GM15510 (cell line): ENCODE results near the gene ATP5F1C.

Source experiments
- POLR2A ChIP-seq: IDR thresholded peaks from 3 replicates; pipeline ENCODE4 v1.6.1; 2011; ENCODE audit warnings: borderline replicate concordance; ENCODE audit not compliant: insufficient read length; ENCODE audit errors: extremely low read depth

ATP5F1C gene

GRCh38 chr10:7817984-7818294, 30.0 kb downstream of the ATP5F1C start:
- no peak for TF ChIP-seq POLR2A

- TF ChIP-seq POLR2A = peak; percentile 92
Measured at GRCh38 chr10:7818295-7819120, 30.5 kb downstream of the ATP5F1C start, which contains the start of gene TAF3. Gene TAF3, plus strand, starts transcription at chr10:7818505. Its CDS starts 205 bp downstream, at chr10:7818710.

DNA sequence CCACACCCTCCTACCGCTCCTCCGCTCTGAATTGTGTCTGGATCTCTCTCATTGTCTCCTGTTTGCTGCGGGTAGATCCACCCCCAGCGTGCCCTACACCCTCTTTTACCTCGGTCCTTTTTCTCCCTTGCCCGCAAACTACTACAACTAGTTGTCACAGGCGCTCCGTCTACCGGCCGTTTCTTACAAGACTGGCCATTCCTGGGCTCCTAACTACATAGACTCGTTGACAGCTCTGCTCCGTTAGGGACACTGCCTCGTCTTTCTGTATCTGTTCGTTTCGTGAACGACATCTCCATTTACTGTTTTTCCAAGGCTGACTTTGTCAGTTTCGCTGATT, 31.1 kb downstream of the ATP5F1C start:
- no peak for TF ChIP-seq POLR2A

GRCh38 chr10:7824251-7824650, 36.3 kb downstream of the ATP5F1C start:
- no peak for TF ChIP-seq POLR2A

- TF ChIP-seq POLR2A = no peak
Measured at GRCh38 chr10:7826971-7827370, 39.0 kb downstream of the ATP5F1C start.

DNA sequence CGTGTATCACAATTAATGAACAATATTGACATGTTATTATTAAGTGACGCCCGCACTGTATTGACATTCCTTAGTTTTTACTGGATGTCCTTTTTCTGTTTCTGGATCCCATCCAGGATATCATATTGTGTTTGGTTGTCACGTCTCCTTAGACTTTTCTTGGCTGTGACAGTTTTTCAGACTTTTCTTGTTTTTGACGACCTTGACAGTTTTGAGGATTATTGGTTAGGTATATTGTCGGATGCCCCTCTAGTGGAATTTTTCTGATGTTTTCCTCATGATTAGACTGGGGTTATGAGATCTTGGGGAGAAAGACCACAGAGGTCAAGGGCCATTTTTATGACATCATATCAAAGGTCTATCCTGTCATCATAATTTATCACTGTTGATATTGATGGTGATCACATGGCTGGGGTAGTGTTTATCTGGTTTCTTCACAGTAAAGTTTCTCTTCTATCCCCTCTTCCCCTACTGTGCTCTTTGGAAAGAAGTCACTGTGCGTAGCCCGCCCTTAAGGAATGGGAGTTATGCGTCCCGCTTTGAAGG, 41.4 kb downstream of the ATP5F1C start:
- no peak for TF ChIP-seq POLR2A

GRCh38 chr10:7832060-7832459, 44.1 kb downstream of the ATP5F1C start:
- TF ChIP-seq POLR2A = no peak

- TF ChIP-seq POLR2A = no peak
Measured at GRCh38 chr10:7833210-7833609, 45.2 kb downstream of the ATP5F1C start.

GRCh38 chr10:7834262-7834661, 46.3 kb downstream of the ATP5F1C start:
- no peak for TF ChIP-seq POLR2A

DNA sequence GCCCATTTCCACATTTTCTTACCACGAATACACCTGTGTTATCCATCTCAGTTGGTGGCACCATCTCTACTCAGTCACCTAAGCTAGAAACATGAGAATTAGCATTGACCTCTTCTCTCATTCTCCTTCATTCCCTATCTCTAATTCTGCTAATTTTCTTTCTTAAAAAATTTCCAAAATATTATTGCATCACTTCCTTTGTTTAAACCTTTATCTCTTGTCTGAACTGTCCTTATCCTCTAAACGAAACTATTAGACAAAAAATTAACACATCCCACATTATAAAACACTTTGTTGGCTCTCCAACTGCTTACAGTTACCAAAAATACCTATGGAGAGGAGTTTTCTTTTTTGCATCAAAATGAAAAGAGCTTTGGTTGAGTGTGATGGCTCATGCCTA, 48.6 kb downstream of the ATP5F1C start:
- TF ChIP-seq POLR2A = no peak

DNA sequence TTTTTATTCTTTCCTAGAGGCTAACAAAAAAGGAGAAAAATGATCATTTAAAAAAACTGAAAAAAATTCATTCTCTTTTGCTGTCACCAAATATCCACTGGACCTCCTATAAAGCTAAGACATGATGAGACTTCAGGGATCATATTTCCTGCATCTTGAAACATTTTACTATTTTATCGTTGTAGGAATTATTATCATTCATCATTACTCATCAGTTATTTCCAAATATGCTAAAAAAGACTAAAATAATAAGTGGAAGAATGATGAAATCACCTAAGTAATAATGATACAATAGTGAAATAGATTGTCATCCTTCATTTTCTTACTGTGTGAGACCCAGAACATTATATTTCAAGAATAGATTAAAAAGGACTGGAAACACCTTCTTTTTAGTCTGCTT, 58.6 kb downstream of the ATP5F1C start:
- TF ChIP-seq POLR2A = no peak

DNA sequence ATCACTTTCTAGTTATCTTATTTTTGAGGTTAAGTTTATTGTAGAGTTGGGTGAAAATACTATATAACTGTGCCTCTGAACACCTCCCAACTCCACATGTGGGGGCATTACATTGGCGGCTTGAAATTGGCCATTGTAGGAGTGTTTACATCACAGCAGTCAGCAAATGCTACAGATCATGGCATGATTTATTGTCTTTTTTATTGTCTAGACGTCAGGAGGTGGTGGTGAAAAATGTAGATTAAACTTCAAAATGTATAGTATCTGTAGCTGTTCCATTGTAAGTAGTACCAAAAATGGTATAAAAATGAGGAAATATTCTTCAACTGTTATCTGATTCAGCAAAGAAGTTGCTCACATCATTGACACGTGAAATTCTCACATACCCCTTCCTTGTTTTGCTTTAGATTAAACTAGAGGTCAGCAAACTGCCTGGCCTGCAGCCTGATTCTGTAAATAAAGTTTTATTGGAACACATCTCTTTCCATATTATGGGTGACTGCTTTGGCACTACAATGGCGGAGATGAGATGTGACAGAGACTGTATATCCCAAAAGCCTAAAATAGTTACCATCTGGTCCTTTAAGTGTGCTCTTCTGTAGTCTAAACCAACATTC, 65.4 kb downstream of the ATP5F1C start:
- TF ChIP-seq POLR2A = no peak

DNA sequence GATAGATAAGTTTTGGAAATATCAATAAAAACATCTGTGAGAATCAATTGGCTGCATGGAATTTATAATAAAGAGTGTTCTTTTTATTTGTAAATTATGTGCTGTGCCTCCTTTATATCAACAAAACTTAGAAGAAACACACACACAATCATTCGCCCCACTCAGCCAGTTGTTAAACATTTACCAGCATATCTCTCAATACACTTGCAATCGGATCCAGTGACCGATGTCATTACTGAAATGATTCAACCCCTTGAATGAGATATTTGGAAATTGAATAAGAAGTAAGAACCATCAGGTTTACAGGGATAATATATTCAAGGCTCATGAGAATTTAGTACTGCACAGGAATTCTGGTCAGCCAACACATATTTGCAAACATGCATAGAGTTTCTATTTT, 65.9 kb downstream of the ATP5F1C start:
- TF ChIP-seq POLR2A = no peak

- TF ChIP-seq POLR2A = no peak
Measured at GRCh38 chr10:7855205-7855604, 67.2 kb downstream of the ATP5F1C start.

DNA sequence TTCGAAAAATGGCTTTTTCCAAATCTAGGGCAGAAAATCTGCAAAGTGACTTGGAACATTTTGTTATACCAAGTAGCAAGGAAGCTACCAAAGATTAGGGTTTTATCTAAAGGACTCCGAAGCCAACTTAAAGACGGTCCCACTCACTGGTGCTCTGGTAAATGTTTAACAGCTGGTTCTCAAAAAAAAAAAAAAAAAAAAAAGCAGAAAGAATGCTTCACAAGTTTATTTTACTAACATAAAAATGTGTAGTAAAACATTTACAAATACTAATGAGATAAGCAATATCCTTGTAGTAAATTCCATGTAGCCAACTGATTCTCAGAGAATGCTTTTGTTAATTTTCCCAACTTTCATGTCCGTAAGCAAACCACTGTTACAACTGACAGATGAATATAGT, 68.7 kb downstream of the ATP5F1C start:
- no peak for TF ChIP-seq POLR2A

- TF ChIP-seq POLR2A = no peak
Measured at GRCh38 chr10:7857262-7857661, 69.3 kb downstream of the ATP5F1C start.
